Osteoblast (primary cell): ENCODE results near the gene ATP2B2. TPM values are rescaled to one million over a fixed set of nuclear protein-coding genes. Genes with fewer than 3 reads are reported as not detected.

Source experiments
- DNase-seq: peaks from one replicate; pipeline ENCODE4 v3.0.0; 2011; ENCODE audit warnings: low spot score, mixed read lengths; ENCODE audit not compliant: insufficient read length; ENCODE audit errors: missing footprints
- H2AFZ ChIP-seq: 2 replicates; pipeline ENCODE4 v1.6.0; 2011; ENCODE audit warnings: mild to moderate bottlenecking, low read length
- H3K27ac ChIP-seq: 2 replicates; pipeline ENCODE4 v1.5.1; 2011; ENCODE audit warnings: mild to moderate bottlenecking, low read depth, low read length, moderate library complexity
- H3K27me3 ChIP-seq: 2 replicates; pipeline ENCODE4 v1.6.0; 2012; ENCODE audit warnings: mild to moderate bottlenecking, control low read depth, inconsistent platforms, low read length, moderate library complexity; ENCODE audit not compliant: insufficient read depth
- H3K36me3 ChIP-seq: 2 replicates; pipeline ENCODE4 v1.5.1; 2011; ENCODE audit warnings: mild to moderate bottlenecking, low read length, control low read depth, moderate library complexity; ENCODE audit not compliant: insufficient read depth
- H3K4me1 ChIP-seq: 2 replicates; pipeline ENCODE4 v1.5.1; 2011; ENCODE audit warnings: mild to moderate bottlenecking, low read length, control low read depth, moderate library complexity; ENCODE audit not compliant: insufficient read depth
- H3K4me2 ChIP-seq: 2 replicates; pipeline ENCODE4 v1.6.0; 2011; ENCODE audit warnings: mild to moderate bottlenecking, low read length; ENCODE audit not compliant: insufficient read depth
- H3K4me3 ChIP-seq: fragments of 200-600 bp; sonication (generic); 3 replicates; pipeline ENCODE4 v1.5.1; 2012; ENCODE audit warnings: mild to moderate bottlenecking, low read length, inconsistent platforms; ENCODE audit not compliant: insufficient read depth
- H3K79me2 ChIP-seq: 2 replicates; pipeline ENCODE4 v1.6.0; 2012; ENCODE audit warnings: mild to moderate bottlenecking, low read length, control low read depth, inconsistent platforms; ENCODE audit not compliant: insufficient read depth
- H3K9me3 ChIP-seq: 2 replicates; pipeline ENCODE4 v1.5.1; 2011; ENCODE audit warnings: low read depth, low read length, control low read depth
- H4K20me1 ChIP-seq: 2 replicates; pipeline ENCODE4 v1.6.0; 2012; ENCODE audit warnings: mild to moderate bottlenecking, low read length, control low read depth; ENCODE audit not compliant: insufficient read depth
- CTCF ChIP-seq: IDR thresholded peaks from 2 replicates; pipeline ENCODE4 v1.5.1; 2011; ENCODE audit warnings: mild to moderate bottlenecking, low read depth, low read length, moderate library complexity; ENCODE audit errors: extremely low read depth
- total RNA-seq: library from RNA; depleted of rRNA; stranded (reverse); fragments of >200 nt; gene quantifications from 2 replicates; pipeline ENCODE4 v1.2.3, GENCODE V29; 2012

Gene ATP2B2
- total RNA-seq, 1 donor: not detected

- no peaks in the 10 kb centered on the region for H3K4me1 ChIP-seq
- H3K27ac ChIP-seq: no peak overlapping the region
- H3K36me3 ChIP-seq: no peaks in the 10 kb centered on the region
- DNase-seq: no peak
- no peaks in the 10 kb centered on the region for H3K79me2 ChIP-seq
- no peak overlapping the region for H2AFZ ChIP-seq
- peaks cover 19% of the 10 kb centered on the region for H3K27me3 ChIP-seq
- TF ChIP-seq CTCF: no peak
- H3K4me2 ChIP-seq: no peak overlapping the region
- no peaks in the 10 kb centered on the region for H4K20me1 ChIP-seq
- no peaks in the 10 kb centered on the region for H3K9me3 ChIP-seq
- no peak overlapping the region for H3K4me3 ChIP-seq
Measured at GRCh38 chr3:10426346-10427220, 78.8 kb downstream of the ATP2B2 start.

GRCh38 chr3:10423171-10423882 is 82.1 kb downstream of the ATP2B2 start:
- TF ChIP-seq CTCF: no peak
- no peak overlapping the region for H2AFZ ChIP-seq
- peaks cover 3% of the 10 kb centered on the region for H3K27me3 ChIP-seq
- H3K4me2 ChIP-seq: no peak overlapping the region
- H3K4me1 ChIP-seq: no peaks in the 10 kb centered on the region
- no peak overlapping the region for H3K4me3 ChIP-seq
- no peaks in the 10 kb centered on the region for H3K36me3 ChIP-seq
- DNase-seq: no peak
- H3K79me2 ChIP-seq: no peaks in the 10 kb centered on the region
- H3K27ac ChIP-seq: no peak overlapping the region
- H3K9me3 ChIP-seq: no peaks in the 10 kb centered on the region
- H4K20me1 ChIP-seq: no peaks in the 10 kb centered on the region

GRCh38 chr3:10421996-10422395 is 83.4 kb downstream of the ATP2B2 start:
- no peak overlapping the region for H3K4me2 ChIP-seq
- peaks cover 8% of the 10 kb centered on the region for H3K27me3 ChIP-seq
- H3K9me3 ChIP-seq: no peaks in the 10 kb centered on the region
- DNase-seq: no peak
- H3K4me1 ChIP-seq: no peaks in the 10 kb centered on the region
- TF ChIP-seq CTCF: no peak
- H3K27ac ChIP-seq: no peak overlapping the region
- H4K20me1 ChIP-seq: no peaks in the 10 kb centered on the region
- H3K36me3 ChIP-seq: no peaks in the 10 kb centered on the region
- H2AFZ ChIP-seq: no peak overlapping the region
- H3K4me3 ChIP-seq: no peak overlapping the region
- no peaks in the 10 kb centered on the region for H3K79me2 ChIP-seq
